Left renal pelvis (tissue), 4 donors: ENCODE data around the gene STIMATE. TPM values are rescaled to one million over a fixed set of nuclear protein-coding genes. Genes with fewer than 3 reads are reported as not detected.

Source experiments
- DNase-seq, 4 donors: peaks; one replicate each; pipeline ENCODE4 v3.0.0-alpha.2; 2013; ENCODE audit warnings: low read depth in 4 of 4, low spot score in 3 of 4
- polyA plus RNA-seq, 4 donors: library from polyadenylated mRNA; unstranded; fragments of 120-200 nt; gene quantifications; one replicate each; pipeline ENCODE4 v1.2.1, GENCODE V29; 2013; ENCODE audit not compliant: insufficient read length in 4 of 4

Gene STIMATE
- polyA plus RNA-seq, 4 donors, result 12.5 to 18.0 (median 13.9) TPM

GRCh38 chr3:52843108-52843865 is 54.1 kb downstream of the STIMATE start:
- no peak for DNase-seq

GRCh38 chr3:52842424-52842823 is 54.9 kb downstream of the STIMATE start:
- no peak for DNase-seq

GRCh38 chr3:52841981-52842340 is 55.4 kb downstream of the STIMATE start:
- DNase-seq, result no peak

- no peak for DNase-seq
Observed at GRCh38 chr3:52841211-52841980, 56.0 kb downstream of the STIMATE start.

- no peak for DNase-seq
Observed at GRCh38 chr3:52839892-52840545, 57.3 kb downstream of the STIMATE start.

- no peak for DNase-seq
Observed at GRCh38 chr3:52839268-52839575, 58.1 kb downstream of the STIMATE start.

GRCh38 chr3:52838561-52839267 is 58.6 kb downstream of the STIMATE start:
- no peak for DNase-seq

GRCh38 chr3:52836986-52837385 is 60.4 kb downstream of the STIMATE start:
- no peak for DNase-seq

GRCh38 chr3:52836471-52836845 is 60.9 kb downstream of the STIMATE start:
- no peak for DNase-seq

- no peak for DNase-seq
Observed at GRCh38 chr3:52835766-52836470, 61.4 kb downstream of the STIMATE start.

- no peak for DNase-seq
Observed at GRCh38 chr3:52834871-52835501, 62.4 kb downstream of the STIMATE start, which contains the start of gene MUSTN1. Gene MUSTN1, minus strand, starts transcription at chr3:52835019. Its CDS starts 71 bp downstream, at chr3:52834948.

GRCh38 chr3:52833202-52833601 is 64.1 kb downstream of the STIMATE start:
- DNase-seq, result no peak

GRCh38 chr3:52831500-52832301 is 65.6 kb downstream of the STIMATE start:
- no peak for DNase-seq

- DNase-seq, result no peak
Observed at GRCh38 chr3:52830535-52831258, 66.7 kb downstream of the STIMATE start, which contains the start of gene ITIH4. Gene ITIH4, minus strand, starts transcription at chr3:52830672. Its CDS starts 30 bp downstream, at chr3:52830642.

- DNase-seq, result no peak
Observed at GRCh38 chr3:52829906-52830463, 67.4 kb downstream of the STIMATE start.

- no peak for DNase-seq
Observed at GRCh38 chr3:52829482-52829881, 67.9 kb downstream of the STIMATE start.

- no peak for DNase-seq
Observed at GRCh38 chr3:52827866-52828376, 69.4 kb downstream of the STIMATE start.

GRCh38 chr3:52827441-52827840 is 69.9 kb downstream of the STIMATE start:
- no peak for DNase-seq
